ENCODE measurements around the gene STUM. TPM values are rescaled to one million over a fixed set of nuclear protein-coding genes. Genes with fewer than 3 reads are reported as not detected.

Gene STUM
- polyA plus RNA-seq, 1 experiment, result not detected

- Histone ChIP-seq H3K9me3 (ENCODE audit: control insufficient read depth, insufficient read depth, low read length) (no peaks in the 10 kb centered on the region; the same call in 1 of the 2 replicates), H3K4me3 (ENCODE audit: low read depth, low read length) (no peak overlapping the region), H3K27me3 (ENCODE audit: control insufficient read depth, insufficient read depth, low read length) (no peaks in the 10 kb centered on the region), H3K27ac (ENCODE audit: low read depth, low read length) (peak overlapping the region; percentile 33)
- POLR2A ChIA-PET, result no interaction called here
- CTCF ChIA-PET, result no interaction called here
- TF ChIP-seq CTCF (IDR thresholded peaks at IDR 0.05; ENCODE audit: low read depth, low read length), result no peak
- no peak for DNase-seq (ENCODE audit: low read depth, low spot score)
These were observed 108.2 kb downstream of the STUM start for GRCh38 chr1:226656601-226657277.

GRCh38 chr1:226657895-226658545 lies 109.5 kb downstream of the STUM start:
- no peak for DNase-seq (ENCODE audit: low read depth, low spot score)
- no peak overlapping the region for H3K4me3 ChIP-seq (ENCODE audit: low read depth, low read length)
- no peaks in the 10 kb centered on the region for H3K27me3 ChIP-seq (ENCODE audit: control insufficient read depth, insufficient read depth, low read length)
- TF ChIP-seq CTCF (IDR thresholded peaks at IDR 0.05; ENCODE audit: low read depth, low read length), result no peak
- no peaks in the 10 kb centered on the region; the same call in 1 of the 2 replicates for H3K9me3 ChIP-seq (ENCODE audit: control insufficient read depth, insufficient read depth, low read length)
- no peak overlapping the region for H3K27ac ChIP-seq (ENCODE audit: low read depth, low read length)
- CTCF ChIA-PET, result interaction anchor here (1.8 kb wide), 1 partner anchor 32 kb away, joined by 6 read pairs; no protein-coding TSS in a partner anchor
- POLR2A ChIA-PET, result no interaction called here

GRCh38 chr1:226658546-226659125 lies 110.1 kb downstream of the STUM start:
- ChIA-PET POLR2A (no interaction called here), CTCF (interaction anchor here (1.8 kb wide), 1 partner anchor 32 kb away, joined by 6 read pairs; no protein-coding TSS in a partner anchor)
- Histone ChIP-seq H3K9me3 (ENCODE audit: control insufficient read depth, insufficient read depth, low read length) (no peaks in the 10 kb centered on the region; the same call in 1 of the 2 replicates), H3K4me3 (ENCODE audit: low read depth, low read length) (no peak overlapping the region), H3K27me3 (ENCODE audit: control insufficient read depth, insufficient read depth, low read length) (no peaks in the 10 kb centered on the region), H3K27ac (ENCODE audit: low read depth, low read length) (no peak overlapping the region)
- TF ChIP-seq CTCF (IDR thresholded peaks at IDR 0.05; ENCODE audit: low read depth, low read length), result no peak
- no peak for DNase-seq (ENCODE audit: low read depth, low spot score)

Other genes with a start within 250 kb of the STUM start
- 1.5 and 2.2 TPM in 2 replicates for gene LIN9, start 239.6 kb upstream of the STUM start, polyA plus RNA-seq (2011; rRNA removed)
- 101 and 111 TPM in 2 replicates for gene PARP1, start 140.7 kb upstream of the STUM start, polyA plus RNA-seq (2011; rRNA removed)
- 2.8 and 3.0 TPM in 2 replicates for gene ITPKB, start 190.5 kb downstream of the STUM start, polyA plus RNA-seq (2011; rRNA removed)

All from AG04450 (cell line).